Measurements from ENCODE around the gene FGF14. TPM values are rescaled to one million over a fixed set of nuclear protein-coding genes. Genes with fewer than 3 reads are reported as not detected.

FGF14 gene
- total RNA-seq, 3 donors from 2014 or later, result 0.43 to 2.5 (median 0.70) TPM

GRCh38 chr13:102298051-102298450 lies 103.8 kb downstream of the FGF14 start:
- TF ChIP-seq, protein P1, sequence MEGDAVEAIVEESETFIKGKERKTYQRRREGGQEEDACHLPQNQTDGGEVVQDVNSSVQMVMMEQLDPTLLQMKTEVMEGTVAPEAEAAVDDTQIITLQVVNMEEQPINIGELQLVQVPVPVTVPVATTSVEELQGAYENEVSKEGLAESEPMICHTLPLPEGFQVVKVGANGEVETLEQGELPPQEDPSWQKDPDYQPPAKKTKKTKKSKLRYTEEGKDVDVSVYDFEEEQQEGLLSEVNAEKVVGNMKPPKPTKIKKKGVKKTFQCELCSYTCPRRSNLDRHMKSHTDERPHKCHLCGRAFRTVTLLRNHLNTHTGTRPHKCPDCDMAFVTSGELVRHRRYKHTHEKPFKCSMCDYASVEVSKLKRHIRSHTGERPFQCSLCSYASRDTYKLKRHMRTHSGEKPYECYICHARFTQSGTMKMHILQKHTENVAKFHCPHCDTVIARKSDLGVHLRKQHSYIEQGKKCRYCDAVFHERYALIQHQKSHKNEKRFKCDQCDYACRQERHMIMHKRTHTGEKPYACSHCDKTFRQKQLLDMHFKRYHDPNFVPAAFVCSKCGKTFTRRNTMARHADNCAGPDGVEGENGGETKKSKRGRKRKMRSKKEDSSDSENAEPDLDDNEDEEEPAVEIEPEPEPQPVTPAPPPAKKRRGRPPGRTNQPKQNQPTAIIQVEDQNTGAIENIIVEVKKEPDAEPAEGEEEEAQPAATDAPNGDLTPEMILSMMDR (IDR thresholded peaks at IDR 0.05), result no peak
- H3K4me3 ChIP-seq, result no peak overlapping the region
- no peak for ATAC-seq
- intact Hi-C loops (cut with DNase I, micrococcal nuclease), result no loop called here
- DNase-seq, result no peak
- no peaks in the 10 kb centered on the region for H3K9me3 ChIP-seq
- H3K36me3 ChIP-seq (ENCODE audit: low read depth), result no peaks in the 10 kb centered on the region
- no peaks in the 10 kb centered on the region for H3K4me1 ChIP-seq (ENCODE audit: low read depth)

DNA sequence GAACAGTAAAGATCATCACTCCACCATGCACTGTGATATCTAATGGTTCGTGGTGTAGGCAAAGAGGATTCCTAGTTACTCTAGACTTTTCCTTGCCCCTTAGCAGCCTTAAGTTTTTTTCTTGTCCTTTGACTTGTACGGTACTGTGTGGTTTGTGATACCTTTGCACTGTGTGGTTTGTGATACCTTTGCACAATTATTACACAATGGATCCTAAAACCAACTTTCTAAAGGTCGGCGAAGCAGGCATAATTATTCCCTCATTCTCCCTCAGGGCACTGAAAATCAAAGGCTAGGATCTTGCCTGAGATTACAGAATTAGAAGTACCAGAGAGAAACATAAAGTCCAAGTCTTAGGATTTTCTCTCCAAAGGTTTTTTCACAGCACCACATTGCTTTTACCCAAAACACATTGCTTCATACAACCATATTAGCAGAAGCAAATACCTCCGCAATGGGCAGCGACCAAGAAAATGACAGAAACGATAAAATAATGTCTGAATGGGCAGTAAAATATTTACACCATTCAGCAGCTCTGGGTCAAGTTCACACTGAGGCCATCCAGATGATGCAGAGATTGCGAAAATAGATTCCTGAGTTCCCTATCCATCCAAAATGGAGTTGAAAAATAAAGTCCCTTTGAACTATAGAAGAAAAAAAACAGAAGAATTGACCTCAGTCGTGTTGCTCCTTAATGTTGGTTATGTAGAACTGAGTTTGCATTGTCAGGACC lies 106.4 kb downstream of the FGF14 start:
- intact Hi-C loops (cut with DNase I, micrococcal nuclease), result no loop called here
- ATAC-seq (no peak), DNase-seq (no peak)
- TF ChIP-seq, protein P1 (IDR thresholded peaks at IDR 0.05), result no peak
- H3K4me1 ChIP-seq (ENCODE audit: low read depth), result no peaks in the 10 kb centered on the region
- no peaks in the 10 kb centered on the region for H3K36me3 ChIP-seq (ENCODE audit: low read depth)
- H3K9me3 ChIP-seq, result no peaks in the 10 kb centered on the region
- no peak overlapping the region for H3K4me3 ChIP-seq

DNA sequence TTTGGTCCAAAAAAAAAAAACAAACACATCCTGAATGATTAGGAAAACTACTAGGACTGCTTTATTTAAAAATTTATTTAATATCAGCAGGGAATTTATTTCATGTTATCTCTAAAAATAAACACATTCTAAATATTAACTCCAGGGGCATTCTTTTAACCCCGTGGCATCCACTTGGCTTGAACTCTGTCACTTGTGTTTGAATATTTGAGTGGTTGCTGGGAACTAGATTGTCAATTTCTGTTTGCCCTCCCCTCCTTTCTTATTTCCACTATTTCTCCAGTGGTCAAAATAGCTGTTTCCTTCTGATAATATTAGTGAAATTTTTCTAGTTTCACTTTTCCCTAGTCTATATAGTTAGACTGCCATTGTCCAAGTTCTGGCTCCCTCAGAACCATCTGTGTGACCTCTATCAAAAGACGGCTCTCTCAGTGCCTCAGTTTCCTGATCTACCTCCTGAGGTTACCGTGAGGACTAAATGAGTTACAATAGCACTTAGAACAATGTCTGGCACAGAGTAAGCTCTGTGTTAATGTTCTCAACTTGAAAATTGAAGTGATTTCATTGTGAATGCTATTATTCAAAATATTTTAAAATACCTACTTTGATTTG lies 107.3 kb downstream of the FGF14 start:
- intact Hi-C loops (cut with DNase I, micrococcal nuclease), result no loop called here
- H3K4me1 ChIP-seq (ENCODE audit: low read depth), result no peaks in the 10 kb centered on the region
- ATAC-seq, result no peak

DNA sequence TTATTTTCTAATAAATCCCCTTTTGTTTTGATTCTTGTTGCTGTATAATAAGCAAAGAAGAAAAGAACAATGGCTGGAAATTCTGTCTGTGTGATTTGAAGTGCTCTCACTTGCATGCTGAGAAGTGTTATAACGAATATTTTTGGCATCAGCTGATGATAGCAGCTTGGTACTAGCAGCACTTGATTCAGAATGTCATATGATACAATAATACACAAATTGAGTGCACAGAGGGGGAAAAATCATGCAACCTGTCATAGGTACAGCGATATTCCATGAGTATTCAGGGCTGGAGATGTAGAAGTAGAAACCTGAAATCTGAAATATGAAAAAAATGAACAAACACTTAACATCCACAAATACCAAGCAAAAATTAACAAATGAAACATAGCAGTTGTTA lies 108.1 kb downstream of the FGF14 start:
- TF ChIP-seq, protein P1 (IDR thresholded peaks at IDR 0.05), result no peak
- Histone ChIP-seq H3K9me3 (no peaks in the 10 kb centered on the region), H3K36me3 (ENCODE audit: low read depth) (no peaks in the 10 kb centered on the region), H3K4me3 (no peak overlapping the region), H3K4me1 (ENCODE audit: low read depth) (no peaks in the 10 kb centered on the region)
- no peak for DNase-seq
- intact Hi-C loops (cut with DNase I, micrococcal nuclease), result no loop called here
- no peak for ATAC-seq

More for the DNA sequence above, 107.3 kb downstream of the FGF14 start:
- Histone ChIP-seq H3K9me3 (no peaks in the 10 kb centered on the region), H3K4me3 (no peak overlapping the region), H3K36me3 (ENCODE audit: low read depth) (no peaks in the 10 kb centered on the region)
- no peak for DNase-seq
- TF ChIP-seq, protein P1 (IDR thresholded peaks at IDR 0.05), result no peak

DNA sequence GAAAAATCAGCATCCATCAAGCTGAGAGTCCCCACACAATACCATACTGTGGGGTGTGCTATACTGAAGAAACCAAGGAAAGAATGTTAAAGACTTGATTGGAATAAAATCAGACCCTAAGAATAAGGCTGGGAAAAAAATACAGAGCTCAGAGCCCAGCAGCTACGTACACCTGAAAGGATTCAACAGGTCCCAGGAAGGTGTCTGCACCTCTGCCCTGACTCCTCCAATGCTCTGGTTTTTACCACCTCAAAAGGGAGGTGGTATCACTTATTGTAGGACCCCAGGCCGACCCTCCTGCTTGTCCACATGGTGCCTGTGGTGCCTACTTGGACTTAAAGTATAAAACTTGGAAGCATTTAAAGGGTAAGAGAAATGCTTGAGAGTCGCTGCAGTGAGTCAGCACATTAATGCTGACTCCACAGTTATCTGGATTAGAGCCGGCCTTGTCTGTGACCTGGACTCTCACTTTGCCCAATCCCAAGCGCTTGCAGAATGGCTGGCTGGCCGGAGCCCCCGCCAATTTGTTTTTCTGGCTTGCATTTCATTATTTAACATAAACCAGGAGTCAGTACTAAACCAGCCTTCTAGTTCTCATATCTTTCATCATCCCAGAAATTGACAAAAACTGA lies 110.1 kb downstream of the FGF14 start:
- intact Hi-C loops (cut with DNase I, micrococcal nuclease), result no loop called here
- ATAC-seq (no peak), DNase-seq (no peak)
- H3K36me3 ChIP-seq (ENCODE audit: low read depth), result no peaks in the 10 kb centered on the region
- no peak overlapping the region for H3K4me3 ChIP-seq
- TF ChIP-seq, protein P1 (IDR thresholded peaks at IDR 0.05), result no peak
- no peaks in the 10 kb centered on the region for H3K4me1 ChIP-seq (ENCODE audit: low read depth)
- H3K9me3 ChIP-seq, result no peaks in the 10 kb centered on the region
